22Rv1 (cell line): ENCODE data around the gene IPO13.

Source experiments
- H3K27ac ChIP-seq: fragments of 450-650 bp; 2 replicates; pipeline ENCODE4 v1.5.1; 2017
- ZFX ChIP-seq: fragments of 450-650 bp; IDR thresholded peaks from 2 replicates; pipeline ENCODE4 v1.6.1; 2017; ENCODE audit warnings: antibody characterized with exemption, borderline replicate concordance
- TF ChIP-seq, protein P1 (sequence below): fragments of 450-650 bp; IDR thresholded peaks from 2 replicates; pipeline ENCODE4 v1.5.1; 2017; ENCODE audit warnings: mild to moderate bottlenecking

IPO13 gene

DNA sequence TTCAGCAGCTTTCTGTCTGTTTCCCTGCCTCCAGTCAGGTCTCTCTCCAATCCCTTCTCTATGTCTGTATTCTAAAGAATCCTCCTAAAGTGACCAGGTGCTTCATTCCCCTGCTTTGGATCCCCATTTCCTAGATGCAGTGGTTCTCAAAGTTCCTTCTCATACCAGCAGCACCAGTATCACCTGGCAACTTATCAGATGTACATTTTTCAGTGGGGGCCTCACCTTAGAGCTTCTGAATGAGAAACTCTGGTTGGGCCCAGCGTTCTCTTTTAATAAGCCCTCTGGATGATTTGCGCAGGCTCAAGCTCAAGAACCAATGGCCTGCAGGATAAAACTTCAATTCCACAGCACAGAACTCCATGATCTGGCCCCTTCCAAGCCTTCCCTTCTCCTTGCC, 38.5 kb upstream of the IPO13 start:
- no peak overlapping the region for H3K27ac ChIP-seq
- TF ChIP-seq ZFX = no peak
- TF ChIP-seq, protein P1, sequence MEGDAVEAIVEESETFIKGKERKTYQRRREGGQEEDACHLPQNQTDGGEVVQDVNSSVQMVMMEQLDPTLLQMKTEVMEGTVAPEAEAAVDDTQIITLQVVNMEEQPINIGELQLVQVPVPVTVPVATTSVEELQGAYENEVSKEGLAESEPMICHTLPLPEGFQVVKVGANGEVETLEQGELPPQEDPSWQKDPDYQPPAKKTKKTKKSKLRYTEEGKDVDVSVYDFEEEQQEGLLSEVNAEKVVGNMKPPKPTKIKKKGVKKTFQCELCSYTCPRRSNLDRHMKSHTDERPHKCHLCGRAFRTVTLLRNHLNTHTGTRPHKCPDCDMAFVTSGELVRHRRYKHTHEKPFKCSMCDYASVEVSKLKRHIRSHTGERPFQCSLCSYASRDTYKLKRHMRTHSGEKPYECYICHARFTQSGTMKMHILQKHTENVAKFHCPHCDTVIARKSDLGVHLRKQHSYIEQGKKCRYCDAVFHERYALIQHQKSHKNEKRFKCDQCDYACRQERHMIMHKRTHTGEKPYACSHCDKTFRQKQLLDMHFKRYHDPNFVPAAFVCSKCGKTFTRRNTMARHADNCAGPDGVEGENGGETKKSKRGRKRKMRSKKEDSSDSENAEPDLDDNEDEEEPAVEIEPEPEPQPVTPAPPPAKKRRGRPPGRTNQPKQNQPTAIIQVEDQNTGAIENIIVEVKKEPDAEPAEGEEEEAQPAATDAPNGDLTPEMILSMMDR = no peak

DNA sequence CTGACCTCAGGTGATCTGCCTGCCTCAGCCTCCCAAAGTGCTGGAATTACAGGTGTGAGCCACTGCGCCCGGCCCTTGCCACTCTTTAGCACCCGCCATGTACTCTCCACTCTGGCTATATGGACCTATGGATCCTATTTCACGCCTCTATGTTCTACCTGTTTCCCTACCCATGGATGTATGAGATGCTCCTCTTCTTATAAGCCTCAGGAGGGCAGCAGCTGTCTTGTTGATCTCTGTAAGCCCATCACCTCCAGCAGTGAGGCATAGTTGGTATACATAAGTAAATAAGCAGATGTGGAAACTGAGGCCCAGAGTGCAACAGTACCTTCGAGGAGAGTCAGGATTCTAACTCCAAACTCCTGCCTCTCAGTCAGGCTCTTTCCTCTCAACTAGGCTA, 37.9 kb upstream of the IPO13 start:
- no peak overlapping the region for H3K27ac ChIP-seq
- no peak for TF ChIP-seq ZFX
- TF ChIP-seq, protein P1 = no peak

DNA sequence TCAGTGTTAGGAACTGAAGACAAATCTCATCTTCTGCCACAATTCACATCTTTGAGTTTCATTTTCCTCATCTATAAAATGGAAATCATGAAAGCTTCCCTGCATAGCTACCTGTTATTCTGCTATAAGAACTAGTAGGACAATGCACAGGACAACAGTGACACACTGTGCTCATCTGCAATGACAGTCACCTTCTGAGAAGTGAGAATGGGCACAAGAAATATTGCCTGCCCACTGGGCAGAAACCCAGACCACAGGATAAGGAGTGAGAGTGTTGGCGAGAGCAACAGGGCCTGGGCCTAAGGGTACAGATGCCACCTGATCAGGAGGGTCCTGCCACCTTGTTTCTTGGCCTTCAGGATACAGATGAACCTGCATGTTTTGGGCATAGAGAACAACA, 36.4 kb upstream of the IPO13 start:
- H3K27ac ChIP-seq = no peak overlapping the region
- TF ChIP-seq ZFX = no peak
- TF ChIP-seq, protein P1 = no peak

DNA sequence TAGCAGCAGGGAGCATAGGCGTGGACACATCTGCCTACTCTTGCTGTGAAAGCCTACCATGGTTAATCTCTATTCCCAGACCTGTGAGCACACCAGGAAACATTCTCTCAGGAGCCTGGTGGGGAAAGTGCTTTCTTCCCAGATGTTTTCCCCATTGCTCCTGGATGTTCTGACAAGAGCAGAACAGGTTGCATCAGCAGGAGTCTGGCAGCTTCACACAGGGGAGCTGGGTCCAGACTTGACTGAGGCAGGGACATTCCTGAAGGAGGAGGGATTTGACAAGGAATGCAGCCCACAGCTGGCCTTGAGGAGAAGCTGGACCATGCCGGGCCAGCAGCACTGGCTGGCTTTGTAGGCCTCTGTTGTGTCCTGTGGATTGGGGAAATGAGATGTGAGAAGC, 34.1 kb upstream of the IPO13 start:
- no peak overlapping the region for H3K27ac ChIP-seq
- no peak for TF ChIP-seq ZFX
- TF ChIP-seq, protein P1 = no peak

DNA sequence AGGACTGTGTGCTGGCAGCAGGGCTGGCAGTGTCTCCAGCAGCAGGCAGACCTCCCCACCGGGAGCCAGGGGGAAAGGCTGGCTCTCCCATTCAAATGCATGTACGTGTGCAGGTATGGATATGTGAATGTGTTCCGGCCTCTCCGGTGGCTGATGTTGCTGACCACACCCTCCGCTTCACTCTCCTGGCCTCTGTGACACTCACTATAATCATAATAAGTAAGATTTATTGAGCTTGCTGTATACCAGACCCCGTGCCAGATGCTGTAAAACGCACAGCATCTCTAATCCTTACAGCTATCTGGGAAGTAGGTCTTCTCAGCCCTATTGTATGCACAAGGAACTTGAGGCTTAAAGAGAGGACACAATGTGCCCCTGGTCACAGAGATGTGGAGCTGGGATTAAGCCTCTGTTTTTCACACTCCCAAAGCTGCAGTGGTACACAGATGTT, 33.7 kb upstream of the IPO13 start:
- TF ChIP-seq ZFX = no peak
- TF ChIP-seq, protein P1 = no peak
- no peak overlapping the region for H3K27ac ChIP-seq

DNA sequence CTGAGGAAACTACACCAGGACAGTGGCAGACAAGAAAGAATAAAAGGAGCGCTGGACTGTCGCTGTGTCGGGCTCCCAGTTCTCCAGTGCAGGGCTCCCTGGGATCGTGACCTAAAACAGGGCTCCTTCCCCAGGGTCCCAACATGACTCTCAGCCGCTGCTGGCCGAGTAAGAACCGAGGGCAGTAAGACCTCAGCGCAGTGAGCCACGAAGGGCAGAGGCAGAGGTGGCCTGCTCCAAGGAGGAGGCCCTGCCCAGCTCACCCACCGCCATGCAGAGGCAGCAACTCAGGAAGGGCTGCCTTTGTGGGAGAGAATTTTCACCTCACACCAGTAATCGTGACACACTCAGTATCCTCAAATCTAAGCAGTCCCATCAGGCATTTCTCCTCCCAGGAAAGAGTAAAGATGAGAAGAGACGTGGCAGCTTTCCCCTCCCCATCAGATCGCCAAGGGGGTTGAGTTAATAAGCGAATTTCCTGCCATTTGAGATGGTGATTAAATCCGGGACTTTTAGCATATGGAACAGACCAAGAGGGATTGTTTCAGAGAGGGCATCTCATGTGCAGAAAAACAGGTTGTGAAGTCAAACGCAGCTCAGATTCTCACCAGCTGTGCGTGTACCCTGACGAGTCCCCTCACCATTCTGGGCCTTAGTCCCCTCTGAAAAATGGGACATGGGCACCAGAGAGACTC, 32.9 kb upstream of the IPO13 start:
- TF ChIP-seq, protein P1 = no peak
- no peak for TF ChIP-seq ZFX
- no peak overlapping the region for H3K27ac ChIP-seq
